Type B pancreatic cell (in vitro differentiated cells): Measurements from ENCODE around the gene KCNIP2. TPM values are rescaled to one million over a fixed set of nuclear protein-coding genes. Genes with fewer than 3 reads are reported as not detected.

Source experiments
- DNase-seq: peaks from one replicate; pipeline ENCODE4 v3.0.0; 2021; ENCODE audit warnings: mixed read lengths; ENCODE audit not compliant: unreplicated experiment; ENCODE audit errors: extremely low spot score
- H3K27ac Mint-ChIP-seq: 2 replicates; pipeline ENCODE4 v1.8.0; 2021; ENCODE audit warnings: mild to moderate bottlenecking, mixed read lengths
- H3K27me3 Mint-ChIP-seq: 2 replicates; pipeline ENCODE4 v1.8.0; 2021; ENCODE audit warnings: mixed read lengths
- H3K36me3 Mint-ChIP-seq: 2 replicates; pipeline ENCODE4 v1.8.0; 2021; ENCODE audit warnings: mixed read lengths
- H3K4me1 Mint-ChIP-seq: one replicate; pipeline ENCODE4 v1.8.0; 2021; ENCODE audit warnings: mixed read lengths; ENCODE audit not compliant: unreplicated experiment
- H3K4me3 Mint-ChIP-seq: 2 replicates; pipeline ENCODE4 v1.8.0; 2021; ENCODE audit warnings: mild to moderate bottlenecking, mixed read lengths
- H3K9me3 Mint-ChIP-seq: 2 replicates; pipeline ENCODE4 v1.8.0; 2021; ENCODE audit warnings: mixed read lengths
- CTCF ChIP-seq: fragments of 200-600 bp; sonication (generic); conservative IDR thresholded peaks from 2 replicates; pipeline ENCODE4 v1.5.0; 2021; ENCODE audit warnings: antibody characterized with exemption, mild to moderate bottlenecking
- total RNA-seq: library from RNA; stranded (reverse); gene quantifications from 2 replicates; pipeline ENCODE4 v1.2.1, GENCODE V29; 2021; ENCODE audit warnings: low replicate concordance

KCNIP2 gene
- total RNA-seq, 1 donor from 2014 or later = 4.9 TPM

DNA sequence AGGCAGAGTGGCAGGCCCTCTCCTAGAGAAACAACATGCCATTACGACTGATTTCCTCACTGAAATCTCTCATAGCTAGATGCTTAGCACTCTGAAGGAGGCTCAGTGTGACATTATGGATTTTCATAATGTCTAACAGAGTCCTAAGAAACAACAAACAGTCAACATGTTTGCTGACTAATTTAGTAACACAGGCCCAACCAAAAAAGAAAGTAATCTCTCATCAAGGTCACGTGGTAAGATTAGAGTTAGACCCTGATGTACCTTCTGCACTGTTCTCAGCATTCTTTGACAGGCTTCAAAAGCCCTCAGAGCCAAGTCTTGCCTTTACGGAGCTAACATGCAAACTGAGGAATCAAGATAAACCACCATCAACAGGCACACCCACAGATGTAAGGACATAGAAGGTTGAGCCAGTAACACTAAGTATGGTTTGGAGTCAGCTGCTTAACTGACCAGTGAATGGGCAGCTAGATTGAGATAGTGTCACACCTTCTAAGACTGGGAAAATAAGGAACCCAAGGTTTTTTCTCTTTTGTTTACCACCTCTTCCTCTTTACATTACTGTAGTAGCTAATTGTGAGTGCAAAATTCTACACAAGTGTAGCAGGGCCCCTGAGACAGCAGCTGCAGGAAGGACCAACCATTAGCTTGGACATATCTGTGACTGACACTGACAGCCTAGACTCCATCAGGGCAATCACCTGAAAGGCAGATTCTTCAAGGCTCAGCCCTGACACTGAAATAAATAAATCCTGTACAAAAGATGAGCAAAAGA, 15.3 kb upstream of the KCNIP2 start:
- Mint-ChIP-seq H3K27me3 (no peaks in the 10 kb centered on the region), H3K4me1 (no peaks in the 10 kb centered on the region), H3K27ac (no peak overlapping the region), H3K36me3 (peaks cover 20% of the 10 kb centered on the region), H3K9me3 (no peaks in the 10 kb centered on the region), H3K4me3 (no peak overlapping the region)
- no peak for DNase-seq
- TF ChIP-seq CTCF = no peak

DNA sequence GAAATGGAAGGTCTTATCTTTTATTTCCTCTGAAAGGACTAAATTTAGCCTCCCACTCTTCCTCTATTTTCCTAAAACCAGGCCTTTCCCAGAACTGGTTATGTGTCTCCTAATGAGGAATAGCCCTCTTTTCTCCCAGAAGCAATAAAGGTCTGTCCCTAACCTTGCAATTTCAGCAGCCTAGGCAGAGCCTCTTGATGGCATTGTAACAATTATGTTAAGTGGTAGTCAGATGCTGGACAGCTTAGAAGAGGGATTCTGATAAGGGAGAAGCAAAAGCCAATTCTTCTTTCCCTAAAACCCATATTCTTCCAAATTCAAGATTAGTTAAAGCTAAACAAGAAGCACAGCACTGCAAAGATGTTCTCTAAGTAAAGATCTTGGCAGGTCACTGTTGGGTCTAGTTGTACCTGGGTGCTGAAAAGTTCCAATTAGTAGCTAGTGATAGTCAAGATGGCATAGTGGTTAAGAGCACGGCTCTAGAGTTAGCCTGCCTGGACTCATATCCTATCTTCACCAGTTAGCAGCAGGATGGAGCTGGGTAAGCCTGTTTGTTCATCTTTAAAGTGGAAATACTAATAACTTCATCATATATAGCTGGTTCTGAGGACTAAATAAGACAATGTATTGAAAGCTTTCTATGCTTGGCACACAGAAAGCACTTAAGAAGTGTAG, 14.3 kb upstream of the KCNIP2 start:
- Mint-ChIP-seq H3K27me3 (no peaks in the 10 kb centered on the region), H3K27ac (no peak overlapping the region), H3K4me1 (no peaks in the 10 kb centered on the region), H3K9me3 (no peaks in the 10 kb centered on the region), H3K36me3 (peaks cover 20% of the 10 kb centered on the region), H3K4me3 (no peak overlapping the region)
- no peak for DNase-seq
- TF ChIP-seq CTCF = no peak

DNA sequence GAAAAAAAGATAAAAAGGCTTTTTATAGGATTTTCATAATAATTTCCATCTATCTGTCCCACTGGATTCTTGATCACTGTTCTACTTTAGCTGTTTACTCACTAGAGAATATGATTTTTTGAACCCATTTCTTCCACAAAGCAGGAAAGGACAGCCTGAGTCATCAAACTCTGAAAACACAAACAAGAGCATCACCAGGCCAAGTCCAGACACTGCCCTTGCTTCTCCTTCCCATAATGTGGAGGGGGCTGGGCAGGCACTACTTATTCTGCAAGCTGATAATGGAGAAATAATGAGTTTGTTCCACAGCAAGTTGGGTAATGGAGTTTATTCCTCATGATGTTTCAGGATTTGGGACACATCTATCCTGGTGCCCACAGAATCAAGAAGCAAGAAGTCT, 13.0 kb upstream of the KCNIP2 start:
- Mint-ChIP-seq H3K4me3 (no peak overlapping the region), H3K4me1 (no peaks in the 10 kb centered on the region), H3K27ac (no peak overlapping the region), H3K27me3 (no peaks in the 10 kb centered on the region), H3K36me3 (peaks cover 16% of the 10 kb centered on the region), H3K9me3 (no peaks in the 10 kb centered on the region)
- peak; percentile 27 for DNase-seq
- no peak for TF ChIP-seq CTCF

DNA sequence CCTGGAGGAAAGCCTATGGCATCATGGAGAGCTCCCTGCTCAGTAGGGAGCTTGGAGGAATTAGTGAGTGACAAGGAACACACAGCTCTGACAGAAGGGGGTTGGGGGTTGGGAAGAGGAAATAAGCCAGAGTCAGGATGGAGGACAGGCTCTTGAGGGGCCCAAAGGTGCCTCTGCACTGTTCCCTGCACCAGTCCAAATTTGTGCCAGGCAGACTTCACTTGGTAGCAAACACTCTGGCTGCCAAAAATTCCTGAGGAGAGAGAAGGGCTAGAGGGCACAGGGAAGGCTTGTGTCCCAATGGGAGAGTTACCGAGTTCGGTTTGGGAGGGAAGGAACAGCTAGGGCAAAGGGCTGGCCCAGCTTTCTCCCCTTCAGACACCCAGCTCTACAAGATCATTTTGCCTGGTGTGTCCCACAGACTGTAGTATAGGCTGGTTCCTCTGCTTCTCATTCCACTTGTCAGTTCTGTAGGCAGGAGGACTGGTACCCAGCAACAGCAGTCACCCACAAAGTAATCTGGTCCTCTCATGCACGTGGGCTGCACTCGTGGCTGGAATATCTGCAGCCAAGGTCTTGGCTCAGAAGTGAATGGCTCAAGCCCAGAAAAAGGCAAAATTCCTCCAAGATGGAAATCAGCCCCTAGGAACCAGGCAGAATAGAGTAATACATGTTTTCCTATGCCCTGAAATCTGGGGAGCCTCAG, 8.0 kb upstream of the KCNIP2 start:
- no peaks in the 10 kb centered on the region for H3K9me3 Mint-ChIP-seq
- no peak overlapping the region for H3K4me3 Mint-ChIP-seq
- H3K27ac Mint-ChIP-seq = no peak overlapping the region
- peaks cover 21% of the 10 kb centered on the region for H3K4me1 Mint-ChIP-seq
- H3K36me3 Mint-ChIP-seq = no peaks in the 10 kb centered on the region
- H3K27me3 Mint-ChIP-seq = peaks cover 3% of the 10 kb centered on the region
- DNase-seq = peak; percentile 40
- no peak for TF ChIP-seq CTCF

DNA sequence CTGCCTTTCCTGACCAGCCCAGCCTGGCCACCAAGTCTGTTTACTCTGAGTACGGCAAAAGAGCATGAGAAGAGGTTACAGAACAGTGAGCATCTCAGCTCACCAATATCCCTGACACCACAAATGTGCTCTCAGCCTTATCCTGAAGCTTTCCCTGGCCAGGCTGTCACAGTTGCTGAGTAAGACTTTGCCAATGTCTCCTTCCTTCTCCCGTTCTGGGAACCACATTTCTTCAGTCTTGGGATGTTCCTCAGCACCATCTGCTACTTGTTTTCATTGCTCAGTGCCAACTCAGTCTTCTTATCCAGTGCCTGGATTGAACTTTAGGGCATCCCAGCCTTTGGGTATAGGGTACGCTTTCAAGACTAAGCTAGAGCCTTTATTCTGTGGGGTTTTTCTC, 7.1 kb upstream of the KCNIP2 start:
- H3K36me3 Mint-ChIP-seq = no peaks in the 10 kb centered on the region
- DNase-seq = peak; percentile 15
- no peak overlapping the region for H3K4me3 Mint-ChIP-seq
- peaks cover 5% of the 10 kb centered on the region for H3K27me3 Mint-ChIP-seq
- no peaks in the 10 kb centered on the region for H3K9me3 Mint-ChIP-seq
- H3K27ac Mint-ChIP-seq = no peak overlapping the region
- peaks cover 21% of the 10 kb centered on the region for H3K4me1 Mint-ChIP-seq
- TF ChIP-seq CTCF = no peak
